GM18508 (cell line): ENCODE measurements around the gene TMEM205.
"Not testable (repeated sequence)": the region's sequence is repeated elsewhere in the genome, so short reads cannot be mapped to it uniquely, and the experiment has no call there.

Source experiments
- ATAC-seq: cut with Tn5 transposase; IDR thresholded peaks from one replicate; pipeline ENCODE4 v1.9.1; 2021; ENCODE audit warnings: moderate number of reproducible peaks; ENCODE audit not compliant: insufficient read depth, unreplicated experiment

The TMEM205 gene

GRCh38 chr19:11373885-11374432 is 27.9 kb upstream of the TMEM205 start:
- no peak for ATAC-seq

DNA sequence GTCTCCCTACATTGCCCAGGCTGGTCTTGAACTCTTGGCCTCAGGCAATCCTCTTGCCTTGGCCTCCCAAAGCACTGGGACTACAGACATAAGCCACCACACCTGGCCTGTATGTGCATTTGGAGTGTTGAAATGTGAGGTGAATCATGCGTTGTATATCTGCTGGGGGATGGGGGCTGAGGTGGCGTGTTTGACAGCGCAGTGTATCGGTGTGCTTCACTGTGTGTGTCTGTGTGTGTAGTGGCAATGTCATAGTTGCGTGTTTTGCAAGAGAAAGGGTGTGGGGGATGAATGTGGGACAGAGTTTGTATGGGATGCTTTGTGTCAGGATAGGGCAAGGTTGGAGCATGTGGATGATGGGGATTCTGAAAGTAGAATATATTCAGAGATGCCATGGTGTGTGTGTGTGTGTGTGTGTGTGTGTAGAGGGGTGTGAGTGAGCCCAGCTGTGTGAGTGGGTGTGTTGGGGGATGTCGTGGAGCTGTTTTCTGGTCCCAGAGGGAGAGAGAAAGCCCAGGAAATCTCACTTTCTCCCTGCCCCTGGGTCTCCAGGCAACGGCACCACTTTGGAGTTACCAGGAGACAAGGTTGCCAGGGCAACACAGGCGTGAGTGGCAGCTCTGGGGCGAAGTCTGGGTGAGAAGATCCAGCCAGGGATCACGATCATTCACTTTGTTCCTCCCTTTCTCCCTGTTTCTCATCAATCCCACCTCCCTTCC is 27.3 kb upstream of the TMEM205 start:
- no peak for ATAC-seq

- no peak for ATAC-seq
Measured at GRCh38 chr19:11370744-11371143, 24.7 kb upstream of the TMEM205 start.

- no peak for ATAC-seq
Measured at GRCh38 chr19:11367528-11367927, 21.5 kb upstream of the TMEM205 start.

GRCh38 chr19:11365557-11366117 is 19.6 kb upstream of the TMEM205 start:
- no peak for ATAC-seq

DNA sequence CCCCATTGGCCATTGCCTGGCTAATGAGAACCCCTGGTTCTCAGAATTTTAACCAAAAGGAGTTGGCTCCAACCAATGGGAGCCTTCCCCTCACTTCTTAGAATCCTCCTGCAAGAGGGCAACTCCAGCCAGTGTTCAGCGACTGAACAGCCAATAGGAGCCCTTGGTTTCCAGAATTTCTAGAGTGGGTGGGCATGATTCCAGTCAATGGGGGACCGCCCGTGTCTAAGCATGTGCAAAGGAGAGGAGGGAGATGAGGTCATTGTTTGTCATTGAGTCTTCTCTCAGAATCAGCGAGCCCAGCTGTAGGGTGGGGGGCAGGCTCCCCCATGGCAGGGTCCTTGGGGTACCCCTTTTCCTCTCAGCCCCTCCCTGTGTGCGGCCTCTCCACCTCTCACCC is 18.9 kb upstream of the TMEM205 start:
- no peak for ATAC-seq

GRCh38 chr19:11364296-11364904 is 18.3 kb upstream of the TMEM205 start:
- no peak for ATAC-seq

DNA sequence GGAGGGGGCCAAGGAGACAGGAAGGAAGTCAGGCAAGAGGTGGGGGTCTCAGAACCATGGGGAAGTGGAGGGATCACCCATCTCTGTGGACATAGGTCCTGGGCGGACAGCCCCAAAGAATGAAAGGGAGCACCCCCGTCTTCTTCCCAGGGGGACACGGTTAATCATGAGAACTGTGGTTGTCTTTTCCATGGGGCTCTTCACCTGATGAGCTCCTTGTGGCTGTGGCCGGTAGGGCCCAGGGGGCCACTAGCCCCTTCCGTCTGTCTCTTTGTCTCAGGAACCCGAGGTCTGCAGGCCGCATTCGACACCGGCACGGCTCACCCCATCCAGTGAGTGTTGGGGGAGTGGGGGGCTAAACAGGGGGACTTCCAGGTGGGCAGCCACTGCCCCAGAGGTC is 17.8 kb upstream of the TMEM205 start:
- no peak for ATAC-seq

DNA sequence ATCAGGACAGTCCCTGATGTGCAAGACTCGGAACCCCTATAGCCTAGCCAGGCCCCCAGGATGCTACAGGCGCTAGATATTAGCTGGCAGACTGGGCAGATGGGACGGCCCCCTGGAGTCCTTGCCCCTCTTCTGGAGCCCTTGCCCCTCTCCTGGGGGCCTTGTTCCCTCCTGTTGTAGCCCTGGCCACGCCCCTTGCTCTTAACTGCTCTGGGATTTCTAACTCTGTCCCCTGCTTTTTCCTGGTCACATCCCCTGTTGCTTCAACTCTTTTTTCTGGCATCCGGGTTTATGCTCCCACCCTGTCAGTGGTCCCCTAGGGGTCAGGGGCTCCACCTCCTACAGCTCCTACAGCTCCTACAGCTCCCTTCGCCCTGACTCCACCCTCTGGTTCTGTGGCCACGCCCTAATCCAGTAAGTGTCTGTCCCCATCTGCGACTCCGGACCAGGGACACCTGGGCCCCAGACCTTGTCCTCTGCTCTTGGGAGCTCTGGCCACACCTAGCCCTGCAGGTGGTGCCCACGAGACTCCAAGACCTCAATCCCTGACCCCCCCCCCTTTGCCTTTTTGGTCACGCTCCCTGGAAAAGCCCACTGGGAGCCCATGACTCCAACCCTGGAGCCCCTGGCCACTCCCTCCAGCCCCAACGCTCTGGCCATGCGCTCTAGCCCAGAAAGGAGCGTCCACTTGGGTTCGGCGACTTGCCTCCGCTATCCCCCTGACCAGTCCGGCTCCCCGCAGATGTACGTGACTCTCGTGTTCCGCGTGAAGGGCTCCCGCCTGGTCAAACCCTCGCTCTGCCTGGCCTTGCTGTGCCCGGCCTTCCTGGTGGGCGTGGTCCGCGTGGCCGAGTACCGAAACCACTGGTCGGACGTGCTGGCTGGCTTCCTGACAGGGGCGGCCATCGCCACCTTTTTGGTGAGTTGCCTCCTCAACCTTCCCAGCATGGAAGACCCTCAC is 16.0 kb upstream of the TMEM205 start:
- ATAC-seq: no peak

DNA sequence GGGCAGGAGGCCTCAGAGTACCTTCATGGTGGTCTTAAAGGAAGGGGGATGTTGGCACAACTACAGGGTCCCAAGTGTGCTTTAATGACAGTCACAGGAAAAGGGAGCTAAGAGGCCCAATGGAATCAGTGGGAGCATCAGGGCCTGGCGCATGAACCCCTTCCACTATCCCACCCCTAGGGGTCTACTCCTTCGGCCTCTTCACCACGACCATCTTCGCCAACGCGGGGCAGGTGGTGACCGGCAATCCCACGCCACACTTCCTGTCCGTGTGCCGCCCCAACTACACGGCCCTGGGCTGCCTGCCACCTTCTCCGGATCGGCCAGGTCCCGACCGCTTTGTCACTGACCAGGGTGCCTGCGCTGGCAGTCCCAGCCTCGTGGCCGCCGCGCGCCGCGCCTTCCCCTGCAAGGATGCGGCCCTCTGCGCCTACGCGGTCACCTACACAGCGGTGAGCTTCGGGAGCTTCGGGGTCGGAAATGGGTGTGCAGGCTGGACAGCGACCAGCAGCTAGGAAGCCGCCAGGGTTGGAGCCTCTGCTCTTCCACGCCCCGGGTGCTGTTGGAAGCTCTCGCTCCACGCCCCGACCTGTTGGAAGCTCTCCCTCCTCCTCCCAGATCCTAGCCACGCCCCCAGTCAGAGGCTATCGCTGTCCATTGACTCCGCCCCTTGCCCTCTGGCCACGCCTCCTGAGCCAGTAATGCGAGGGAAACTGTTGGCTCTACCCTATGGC is 15.1 kb upstream of the TMEM205 start:
- ATAC-seq: no peak

- no peak for ATAC-seq
Measured at GRCh38 chr19:11359421-11359820, 13.4 kb upstream of the TMEM205 start.

DNA sequence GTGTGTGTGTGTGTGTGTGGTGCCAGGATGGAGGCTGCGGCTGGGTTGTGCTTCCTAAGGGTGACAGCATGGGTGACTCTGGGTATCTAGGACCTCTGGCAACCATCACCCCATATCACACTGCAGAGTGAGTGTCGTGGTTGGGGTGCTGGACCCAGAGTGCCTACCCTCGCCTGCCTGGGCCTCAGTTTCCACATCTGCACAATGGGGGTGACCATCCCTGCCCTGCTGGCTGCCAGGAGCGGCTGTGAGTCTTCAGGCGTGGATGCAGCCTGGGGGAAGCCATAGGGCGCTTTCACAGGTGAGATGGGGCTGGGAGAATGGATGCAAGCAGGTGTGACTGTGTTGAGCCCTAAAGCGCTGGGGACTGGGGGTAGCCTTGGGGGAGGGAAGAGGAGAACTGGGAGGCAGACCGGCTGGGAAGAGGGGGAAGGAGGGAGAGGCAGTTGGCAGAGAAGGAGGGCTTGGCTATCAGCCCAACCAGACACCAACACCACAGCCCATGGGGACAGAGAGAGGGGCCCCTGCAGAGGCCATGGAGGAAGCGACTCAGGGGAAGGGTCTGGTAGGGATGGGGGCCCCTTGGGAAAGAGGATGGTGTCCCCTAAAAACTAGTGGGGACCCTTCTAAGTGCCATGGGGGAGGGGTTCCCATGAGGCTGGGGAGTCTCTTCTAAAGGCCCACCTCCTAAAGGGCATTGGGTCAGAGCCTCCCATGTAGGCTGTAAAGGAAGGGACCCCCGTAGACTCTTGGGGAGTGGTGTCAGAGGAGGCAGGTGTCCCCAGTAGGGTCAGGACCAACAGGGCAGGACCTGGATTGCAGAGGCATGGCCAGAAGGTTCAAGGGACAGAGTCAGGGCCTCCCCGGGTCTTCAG is 10.8 kb upstream of the TMEM205 start:
- no peak for ATAC-seq

GRCh38 chr19:11356074-11356397 is 10.0 kb upstream of the TMEM205 start:
- ATAC-seq: no peak

- no peak for ATAC-seq
Measured at GRCh38 chr19:11355160-11356073, 9.3 kb upstream of the TMEM205 start, which contains the start of gene PLPPR2. Gene PLPPR2 (plus strand): TSS chr19:11355432. CDS start chr19:11357674, 2,242 bp downstream.

DNA sequence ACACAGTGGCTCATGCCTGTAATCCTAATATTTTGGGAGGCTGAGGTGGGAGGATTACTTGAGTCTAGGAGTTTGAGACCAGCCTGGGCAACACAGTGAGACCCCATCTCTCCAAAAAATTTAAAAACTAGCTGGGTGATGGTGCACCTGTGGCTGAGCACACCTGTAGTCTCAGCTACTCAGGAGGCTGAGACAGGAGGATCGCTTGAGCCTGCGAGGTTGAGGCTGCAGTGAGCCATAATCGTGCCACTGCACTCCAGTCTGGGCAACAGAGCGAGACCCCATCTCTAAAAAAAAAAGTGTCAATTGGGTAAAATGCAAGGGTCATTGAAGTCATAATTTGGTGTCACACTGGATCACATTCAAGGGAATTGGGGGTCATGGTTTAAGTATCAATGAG is 8.0 kb upstream of the TMEM205 start:
- ATAC-seq: not testable (repeated sequence)

DNA sequence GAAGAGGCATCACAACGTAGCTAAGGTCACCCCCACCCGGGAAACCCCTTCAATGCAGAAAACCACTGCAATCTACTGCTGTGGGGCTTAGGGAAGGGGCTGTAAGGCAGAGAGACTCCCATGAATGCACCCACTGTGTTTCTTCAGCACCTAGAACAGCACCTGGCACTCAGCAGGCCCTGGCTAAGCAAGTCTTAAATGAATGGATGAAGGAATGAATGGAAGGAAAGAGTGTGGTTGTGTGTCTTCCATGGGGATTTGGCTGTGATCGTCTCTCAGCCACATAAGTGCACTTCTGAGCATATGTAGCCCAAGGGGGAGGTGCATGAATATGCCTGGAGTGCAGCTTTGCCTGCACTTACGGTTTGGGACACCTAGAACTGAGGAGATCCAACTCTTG is 3.1 kb upstream of the TMEM205 start:
- no peak for ATAC-seq

DNA sequence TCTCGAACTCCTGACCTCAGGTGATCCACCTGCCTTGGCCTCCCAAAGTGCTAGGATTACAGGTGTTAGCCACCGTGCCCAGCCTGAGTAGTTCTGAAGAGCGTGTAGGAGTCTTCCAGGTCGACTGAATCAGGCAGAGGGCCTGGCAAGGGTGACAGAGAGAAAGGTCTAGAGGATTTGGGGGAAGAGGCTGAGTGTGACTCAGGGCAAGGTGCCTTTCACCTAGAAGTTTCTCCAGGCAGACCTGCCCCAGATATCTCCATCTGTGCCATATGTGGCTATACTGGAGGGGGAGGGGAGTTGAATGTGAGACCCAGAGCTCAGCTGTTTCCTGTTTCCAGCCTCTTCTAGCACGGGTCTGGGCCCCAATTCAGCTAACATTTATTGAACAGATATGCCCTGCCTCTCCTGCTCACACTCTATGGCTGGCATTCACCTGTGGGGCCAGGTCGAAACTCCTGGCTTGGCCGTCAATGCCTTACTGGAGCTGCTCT is 1.5 kb upstream of the TMEM205 start:
- no peak for ATAC-seq
